Fibroblast of lung (primary cell): ENCODE results near the gene MBOAT7. TPM values are rescaled to one million over a fixed set of nuclear protein-coding genes. Genes with fewer than 3 reads are reported as not detected.
"Not testable (repeated sequence)": the region's sequence is repeated elsewhere in the genome, so short reads cannot be mapped to it uniquely, and the experiment has no call there.

Experiments
- DNase-seq, 2 donors: peaks; one replicate each; pipeline versions ENCODE4 v3.0.0 to v3.0.0-alpha.2; 2010; ENCODE audit warnings: low read depth in 2 of 2
- H2AFZ ChIP-seq: 2 replicates; pipeline ENCODE4 v1.5.1; 2012; ENCODE audit warnings: low read length, control low read depth, inconsistent platforms
- H3K27ac ChIP-seq: 2 replicates; pipeline ENCODE4 v1.5.1; 2011; ENCODE audit warnings: low read length, control low read depth; ENCODE audit not compliant: insufficient read depth
- H3K27me3 ChIP-seq: 2 replicates; pipeline ENCODE4 v1.5.1; 2011; ENCODE audit warnings: mild to moderate bottlenecking, low read length; ENCODE audit not compliant: control insufficient read depth, insufficient read depth
- H3K36me3 ChIP-seq: 2 replicates; pipeline ENCODE4 v1.5.1; 2011; ENCODE audit warnings: low read length; ENCODE audit not compliant: control insufficient read depth, insufficient read depth
- H3K4me1 ChIP-seq: 2 replicates; pipeline ENCODE4 v1.5.1; 2011; ENCODE audit warnings: low read length; ENCODE audit not compliant: control insufficient read depth, insufficient read depth; ENCODE audit errors: extremely low read depth
- H3K4me2 ChIP-seq: 2 replicates; pipeline ENCODE4 v1.5.1; 2011; ENCODE audit warnings: low read length, control low read depth; ENCODE audit not compliant: insufficient read depth; ENCODE audit errors: extremely low read depth
- H3K4me3 ChIP-seq, 4 experiments: fragments of 200-600 bp in 1 of 4; sonication (generic) in 1 of 4; replicated peaks in 1 of 4; 2 replicates each; pipeline ENCODE4 v1.5.1; 2011 to 2016; ENCODE audit warnings: low read length in 4 of 4, low read depth in 3 of 4, mild to moderate bottlenecking in 3 of 4, control low read depth in 2 of 4, inconsistent platforms in 1 of 4, mixed read lengths in 1 of 4; ENCODE audit not compliant: insufficient read depth in 1 of 4; ENCODE audit errors: control extremely low read depth in 1 of 4
- H3K79me2 ChIP-seq: 2 replicates; pipeline ENCODE4 v1.5.1; 2012; ENCODE audit warnings: mild to moderate bottlenecking, low read length, inconsistent platforms; ENCODE audit not compliant: control insufficient read depth, insufficient read depth
- H3K9ac ChIP-seq: 2 replicates; pipeline ENCODE4 v1.5.1; 2011; ENCODE audit warnings: mild to moderate bottlenecking, low read length, control low read depth; ENCODE audit not compliant: insufficient read depth
- H3K9me3 ChIP-seq: 2 replicates; pipeline ENCODE4 v1.5.1; 2012; ENCODE audit warnings: low read depth, low read length; ENCODE audit not compliant: control insufficient read depth, insufficient read depth
- H4K20me1 ChIP-seq: 2 replicates; pipeline ENCODE4 v1.5.1; 2011; ENCODE audit warnings: low read length; ENCODE audit not compliant: control insufficient read depth, insufficient read depth; ENCODE audit errors: extremely low read depth
- EZH2 ChIP-seq: IDR thresholded peaks from 2 replicates; pipeline ENCODE4 v1.5.1; 2012; ENCODE audit warnings: low read length, control low read depth, mild to moderate bottlenecking; ENCODE audit errors: missing control alignments
- polyA plus RNA-seq, 2 donors: library from polyadenylated mRNA; depleted of rRNA in 1 of 2; stranded (reverse) in 1 of 2; unstranded in 1 of 2; fragments of >200 nt; gene quantifications; 2 replicates each; pipeline ENCODE4 v1.2.1, GENCODE V29; 2011 to 2012; ENCODE audit warnings: missing spikeins in 1 of 2
- total RNA-seq: library from RNA; depleted of rRNA; stranded (reverse); fragments of >200 nt; gene quantifications from 2 replicates; pipeline ENCODE4 v1.2.1, GENCODE V29; 2014
- TF ChIP-seq, protein P1 (sequence below), 2 donors: IDR thresholded peaks in 1 of 2; conservative IDR thresholded peaks in 1 of 2; 1 replicate in 1 of 2; 2 replicates in 1 of 2; pipeline ENCODE4 v1.5.1; 2011 to 2012; ENCODE audit warnings: low read length in 2 of 2, control low read depth in 1 of 2, inconsistent platforms in 1 of 2, low read depth in 1 of 2, mild to moderate bottlenecking in 1 of 2

The MBOAT7 gene
- total and polyA plus RNA-seq, 2 donors (not counting 1 experiment from before 2014, with no cell fraction given), result 28.6 to 41.1 TPM

DNA sequence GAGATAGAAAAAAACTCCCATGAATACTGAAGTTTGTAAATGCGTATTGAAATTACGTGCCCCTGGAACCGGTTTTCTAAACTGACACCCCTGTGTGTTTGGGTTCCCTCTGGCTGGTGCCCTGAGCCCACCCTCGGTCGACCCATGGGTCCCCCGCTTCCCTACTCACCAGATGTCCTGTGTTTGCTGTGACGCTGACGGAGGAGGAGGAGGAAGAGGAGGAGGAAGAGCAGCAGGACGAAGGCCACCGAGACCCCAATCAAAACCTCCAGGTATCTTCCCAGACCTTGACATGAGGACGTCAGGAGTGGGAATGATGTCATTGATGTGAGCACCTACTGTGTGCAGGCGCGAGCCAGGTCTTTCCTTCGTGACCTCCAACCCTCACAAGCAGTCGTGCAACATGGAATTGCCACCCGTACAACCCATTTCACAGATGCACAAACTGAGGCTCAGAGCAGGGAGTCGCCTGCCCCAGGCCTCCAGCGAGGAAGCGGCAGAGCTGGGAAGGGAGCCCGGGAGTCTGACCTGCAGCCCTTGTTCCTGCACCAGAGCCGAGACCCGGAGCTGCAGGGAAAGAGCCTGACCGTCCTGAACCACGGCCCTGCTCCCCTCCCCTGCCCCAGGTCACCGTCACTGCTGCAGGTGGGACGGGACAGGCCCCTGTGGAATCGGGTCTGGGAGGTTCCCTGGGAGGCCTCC lies 29.7 kb upstream of the MBOAT7 start:
- Histone ChIP-seq H2AFZ (no peak overlapping the region), H3K4me2 (no peak overlapping the region), H3K4me3 (no peak overlapping the region), H3K36me3 (peaks cover 3% of the 10 kb centered on the region), H3K9ac (no peak overlapping the region), H3K9me3 (no peaks in the 10 kb centered on the region), H4K20me1 (no peaks in the 10 kb centered on the region), H3K4me1 (no peaks in the 10 kb centered on the region), H3K79me2 (no peaks in the 10 kb centered on the region), H3K27ac (no peak overlapping the region), H3K27me3 (no peaks in the 10 kb centered on the region)
- no peak for TF ChIP-seq EZH2
- TF ChIP-seq, protein P1, sequence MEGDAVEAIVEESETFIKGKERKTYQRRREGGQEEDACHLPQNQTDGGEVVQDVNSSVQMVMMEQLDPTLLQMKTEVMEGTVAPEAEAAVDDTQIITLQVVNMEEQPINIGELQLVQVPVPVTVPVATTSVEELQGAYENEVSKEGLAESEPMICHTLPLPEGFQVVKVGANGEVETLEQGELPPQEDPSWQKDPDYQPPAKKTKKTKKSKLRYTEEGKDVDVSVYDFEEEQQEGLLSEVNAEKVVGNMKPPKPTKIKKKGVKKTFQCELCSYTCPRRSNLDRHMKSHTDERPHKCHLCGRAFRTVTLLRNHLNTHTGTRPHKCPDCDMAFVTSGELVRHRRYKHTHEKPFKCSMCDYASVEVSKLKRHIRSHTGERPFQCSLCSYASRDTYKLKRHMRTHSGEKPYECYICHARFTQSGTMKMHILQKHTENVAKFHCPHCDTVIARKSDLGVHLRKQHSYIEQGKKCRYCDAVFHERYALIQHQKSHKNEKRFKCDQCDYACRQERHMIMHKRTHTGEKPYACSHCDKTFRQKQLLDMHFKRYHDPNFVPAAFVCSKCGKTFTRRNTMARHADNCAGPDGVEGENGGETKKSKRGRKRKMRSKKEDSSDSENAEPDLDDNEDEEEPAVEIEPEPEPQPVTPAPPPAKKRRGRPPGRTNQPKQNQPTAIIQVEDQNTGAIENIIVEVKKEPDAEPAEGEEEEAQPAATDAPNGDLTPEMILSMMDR (conservative IDR thresholded peaks at IDR 0.05 in 1 of 2, IDR thresholded peaks at IDR 0.05 in 1 of 2; ENCODE audit: low read depth in 1 of 2, low read length in 2 of 2), result no peak
- no peak for DNase-seq

DNA sequence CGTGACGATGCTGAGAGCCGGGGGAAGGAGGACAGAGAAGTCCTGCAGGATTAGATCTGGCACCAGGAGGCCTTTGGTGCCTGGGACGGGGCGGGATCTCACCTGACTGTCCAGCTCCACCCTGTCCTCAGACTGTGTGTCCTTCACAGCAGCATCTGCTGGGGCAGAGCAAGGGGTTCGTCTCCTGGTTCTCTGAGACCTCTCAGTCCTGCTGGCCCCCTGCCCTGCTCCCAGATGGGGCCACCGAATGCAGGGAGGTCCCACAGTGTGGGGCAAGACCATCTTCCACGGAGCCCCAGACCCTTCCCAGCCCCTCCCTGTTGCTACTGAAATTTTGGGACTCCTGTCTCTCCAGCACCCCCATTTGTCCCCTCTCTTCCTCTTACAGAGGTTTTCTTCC lies 28.9 kb upstream of the MBOAT7 start:
- no peaks in the 10 kb centered on the region for H3K4me1 ChIP-seq
- no peak for DNase-seq
- no peak overlapping the region for H3K27ac ChIP-seq
- H3K4me3 ChIP-seq, result no peak overlapping the region
- H3K4me2 ChIP-seq, result no peak overlapping the region
- no peak for TF ChIP-seq EZH2
- TF ChIP-seq, protein P1 (conservative IDR thresholded peaks at IDR 0.05 in 1 of 2, IDR thresholded peaks at IDR 0.05 in 1 of 2; ENCODE audit: low read depth in 1 of 2, low read length in 2 of 2), result no peak
- peaks cover 3% of the 10 kb centered on the region for H3K36me3 ChIP-seq
- no peak overlapping the region for H3K9ac ChIP-seq
- H3K79me2 ChIP-seq, result no peaks in the 10 kb centered on the region
- no peak overlapping the region for H2AFZ ChIP-seq
- H3K9me3 ChIP-seq, result no peaks in the 10 kb centered on the region
- no peaks in the 10 kb centered on the region for H3K27me3 ChIP-seq
- H4K20me1 ChIP-seq, result no peaks in the 10 kb centered on the region

DNA sequence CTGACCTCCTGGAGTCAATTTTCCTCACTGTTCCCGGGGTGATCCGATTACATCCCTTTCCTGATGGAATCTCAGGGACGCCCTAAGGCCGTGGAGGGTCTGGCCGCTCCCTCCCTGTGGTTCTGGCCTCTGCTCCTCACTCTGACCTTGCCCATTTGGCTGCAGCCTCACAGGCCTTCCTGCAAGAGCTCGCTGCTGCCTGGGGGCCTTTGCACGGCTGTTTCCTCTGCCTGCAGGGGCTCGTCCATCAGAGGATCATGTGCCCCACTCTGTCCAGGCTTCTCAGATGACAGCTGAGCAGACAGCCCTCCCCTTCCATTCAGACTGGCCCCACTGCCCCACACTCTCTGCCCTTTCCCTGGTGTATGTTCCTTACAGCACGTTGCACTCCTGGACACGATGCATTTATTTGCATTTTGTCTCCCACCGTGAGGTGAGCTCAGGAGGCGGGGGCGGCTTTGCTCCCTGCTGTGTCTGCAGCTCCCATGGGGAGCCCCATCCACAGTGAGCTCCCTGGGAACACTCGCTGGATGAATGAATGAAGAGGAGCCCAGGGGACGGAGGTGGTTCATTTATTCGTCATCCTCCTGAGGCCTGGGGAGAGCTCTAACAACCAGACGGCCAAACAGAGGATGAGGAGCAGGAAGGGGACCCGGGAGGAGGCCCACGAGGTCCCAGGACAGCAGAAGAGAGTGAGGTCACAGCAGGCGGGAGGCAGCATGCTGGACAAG lies 28.3 kb upstream of the MBOAT7 start:
- H3K4me2 ChIP-seq, H3K79me2 ChIP-seq, H2AFZ ChIP-seq, H4K20me1 ChIP-seq, H3K9ac ChIP-seq, H3K27ac ChIP-seq, H3K9me3 ChIP-seq, H3K4me3 ChIP-seq, H3K27me3 ChIP-seq, H3K36me3 ChIP-seq, DNase-seq, H3K4me1 ChIP-seq: not testable (repeated sequence)
